Panc1 (cell line): ENCODE results near the gene TMC4. TPM values are rescaled to one million over a fixed set of nuclear protein-coding genes. Genes with fewer than 3 reads are reported as not detected.

Experiments used
- ATAC-seq: fragments of 200-7000 bp; cut with Tn5 transposase; 2 replicates; pipeline ENCODE4 v1.9.1; 2020; ENCODE audit warnings: mild to moderate bottlenecking, moderate library complexity
- BruUV-seq: library from RNA; stranded (reverse); fragments of 400-500 nt; replicated peaks from 2 replicates; lab custom pipeline; 2021; lab: Mats Ljungman, UMichigan
- CTCF ChIA-PET: fragments of 300-600 bp; sonication (Branson Sonifier 250); formaldehyde crosslinking; loops from one replicate; lab custom pipeline; 2022; ENCODE audit warnings: antibody characterized with exemption; lab: Charles Lee
- POLR2A ChIA-PET: fragments of 300-600 bp; sonication (Branson Sonifier 250); formaldehyde crosslinking; loops from one replicate; lab custom pipeline; 2022; ENCODE audit warnings: antibody characterized with exemption; lab: Charles Lee
- DNase-seq: peaks from one replicate; pipeline ENCODE4 v3.0.0-alpha.2; 2010; ENCODE audit warnings: low read depth, low spot score
- H3K27ac ChIP-seq: 2 replicates; pipeline ENCODE4 v1.5.1; 2011; ENCODE audit warnings: mild to moderate bottlenecking, low read length, inconsistent platforms
- H3K27me3 ChIP-seq: fragments of 200-500 bp; sonication (Bioruptor generic); 2 replicates; pipeline ENCODE4 v1.6.0; 2014; ENCODE audit warnings: low read length, inconsistent platforms; ENCODE audit not compliant: control insufficient read depth, insufficient read depth
- H3K36me3 ChIP-seq: fragments of 200-500 bp; sonication (Bioruptor generic); 2 replicates; pipeline ENCODE4 v1.5.1; 2014; ENCODE audit warnings: inconsistent platforms, mild to moderate bottlenecking, low read length, moderate library complexity; ENCODE audit not compliant: control insufficient read depth, insufficient read depth
- H3K4me1 ChIP-seq: 2 replicates; pipeline ENCODE4 v1.5.1; 2011; ENCODE audit warnings: inconsistent platforms, mild to moderate bottlenecking, low read length, moderate library complexity; ENCODE audit not compliant: control insufficient read depth, insufficient read depth
- H3K4me3 ChIP-seq, 2 experiments: 2 replicates each; pipeline ENCODE4 v1.5.1; 2011 to 2012; ENCODE audit warnings: low read depth in 2 of 2, low read length in 2 of 2, mild to moderate bottlenecking in 2 of 2, inconsistent platforms in 1 of 2, moderate library complexity in 1 of 2
- H3K9me3 ChIP-seq: fragments of 200-500 bp; sonication (Bioruptor generic); 2 replicates; pipeline ENCODE4 v1.5.1; 2014; ENCODE audit warnings: low read depth, mild to moderate bottlenecking, inconsistent platforms, low read length, moderate library complexity; ENCODE audit not compliant: control insufficient read depth, insufficient read depth
- POLR2AphosphoS5 ChIP-seq: IDR thresholded peaks from 2 replicates; pipeline ENCODE4 v1.6.1; 2012; ENCODE audit warnings: mild to moderate bottlenecking, low read depth, low read length, moderate library complexity
- SIN3A ChIP-seq: IDR thresholded peaks from 2 replicates; pipeline ENCODE4 v1.6.1; 2012; ENCODE audit warnings: low read depth, mild to moderate bottlenecking, low read length, moderate library complexity, borderline replicate concordance; ENCODE audit not compliant: insufficient read depth
- TCF7L2 ChIP-seq: IDR thresholded peaks from 2 replicates; pipeline ENCODE4 v1.6.1; 2011; ENCODE audit warnings: mild to moderate bottlenecking, low read depth, low read length, inconsistent platforms
- in situ Hi-C: cut with HindIII; loops from 2 replicates; pipeline ENCODE4 v1.10.0; 2016; ENCODE audit warnings: low sequenced_read_pairs, low pct_unique_long_range_greater_than_20kb
- intact Hi-C: fragments of 100-400 bp; cut with micrococcal nuclease; formaldehyde crosslinking; loops from one replicate; pipeline ENCODE4 v1.10.0; 2022; ENCODE audit not compliant: unreplicated experiment
- total RNA-seq: library from RNA; stranded (reverse); gene quantifications from one replicate; pipeline ENCODE4 v1.2.1, GENCODE V29; 2021; ENCODE audit not compliant: unreplicated experiment
- TF ChIP-seq, protein P1 (sequence below), 2 experiments: IDR thresholded peaks; 2 replicates each; pipeline ENCODE4 v1.6.1; 2011 to 2012; ENCODE audit warnings: low read depth in 2 of 2, control low read depth in 1 of 2, low read length in 1 of 2, mild to moderate bottlenecking in 1 of 2, moderate library complexity in 1 of 2; ENCODE audit not compliant: insufficient read depth in 1 of 2
- TF ChIP-seq, protein P2 (sequence below): fragments of 450-650 bp; IDR thresholded peaks from 2 replicates; pipeline ENCODE4 v1.5.1; 2017; ENCODE audit warnings: mild to moderate bottlenecking

Gene TMC4
- total RNA-seq, 1 experiment from 2014 or later, result 5.1 TPM

DNA sequence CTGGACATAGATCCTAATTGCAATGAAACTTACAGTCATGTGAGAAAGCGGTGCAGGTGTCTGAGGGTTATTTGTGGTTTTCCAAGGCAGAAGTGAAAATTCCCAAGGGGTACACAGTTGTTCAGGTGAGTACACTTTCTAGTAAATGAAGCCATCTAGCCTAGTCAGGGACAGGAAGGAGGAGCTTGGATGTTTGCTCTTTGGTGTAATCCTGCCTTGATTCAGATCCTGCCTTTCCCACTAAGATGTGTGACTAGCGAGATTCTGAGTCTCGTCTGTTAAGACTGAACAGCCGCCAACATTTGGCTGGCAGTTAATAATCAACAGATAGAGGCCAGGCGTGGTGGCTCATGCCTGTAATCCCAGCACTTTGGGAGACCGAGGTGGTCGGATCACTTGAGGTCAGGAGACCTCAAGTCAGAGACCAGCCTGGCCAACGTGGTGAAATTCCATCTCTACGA, 30.2 kb upstream of the TMC4 start:
- TF ChIP-seq POLR2AphosphoS5 (no peak), SIN3A (no peak), TCF7L2 (no peak)
- TF ChIP-seq, protein P1, sequence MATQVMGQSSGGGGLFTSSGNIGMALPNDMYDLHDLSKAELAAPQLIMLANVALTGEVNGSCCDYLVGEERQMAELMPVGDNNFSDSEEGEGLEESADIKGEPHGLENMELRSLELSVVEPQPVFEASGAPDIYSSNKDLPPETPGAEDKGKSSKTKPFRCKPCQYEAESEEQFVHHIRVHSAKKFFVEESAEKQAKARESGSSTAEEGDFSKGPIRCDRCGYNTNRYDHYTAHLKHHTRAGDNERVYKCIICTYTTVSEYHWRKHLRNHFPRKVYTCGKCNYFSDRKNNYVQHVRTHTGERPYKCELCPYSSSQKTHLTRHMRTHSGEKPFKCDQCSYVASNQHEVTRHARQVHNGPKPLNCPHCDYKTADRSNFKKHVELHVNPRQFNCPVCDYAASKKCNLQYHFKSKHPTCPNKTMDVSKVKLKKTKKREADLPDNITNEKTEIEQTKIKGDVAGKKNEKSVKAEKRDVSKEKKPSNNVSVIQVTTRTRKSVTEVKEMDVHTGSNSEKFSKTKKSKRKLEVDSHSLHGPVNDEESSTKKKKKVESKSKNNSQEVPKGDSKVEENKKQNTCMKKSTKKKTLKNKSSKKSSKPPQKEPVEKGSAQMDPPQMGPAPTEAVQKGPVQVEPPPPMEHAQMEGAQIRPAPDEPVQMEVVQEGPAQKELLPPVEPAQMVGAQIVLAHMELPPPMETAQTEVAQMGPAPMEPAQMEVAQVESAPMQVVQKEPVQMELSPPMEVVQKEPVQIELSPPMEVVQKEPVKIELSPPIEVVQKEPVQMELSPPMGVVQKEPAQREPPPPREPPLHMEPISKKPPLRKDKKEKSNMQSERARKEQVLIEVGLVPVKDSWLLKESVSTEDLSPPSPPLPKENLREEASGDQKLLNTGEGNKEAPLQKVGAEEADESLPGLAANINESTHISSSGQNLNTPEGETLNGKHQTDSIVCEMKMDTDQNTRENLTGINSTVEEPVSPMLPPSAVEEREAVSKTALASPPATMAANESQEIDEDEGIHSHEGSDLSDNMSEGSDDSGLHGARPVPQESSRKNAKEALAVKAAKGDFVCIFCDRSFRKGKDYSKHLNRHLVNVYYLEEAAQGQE (IDR thresholded peaks at IDR 0.05; ENCODE audit: insufficient read depth in 1 of 2, low read depth in 2 of 2, low read length in 1 of 2), result no peak
- TF ChIP-seq, protein P2, sequence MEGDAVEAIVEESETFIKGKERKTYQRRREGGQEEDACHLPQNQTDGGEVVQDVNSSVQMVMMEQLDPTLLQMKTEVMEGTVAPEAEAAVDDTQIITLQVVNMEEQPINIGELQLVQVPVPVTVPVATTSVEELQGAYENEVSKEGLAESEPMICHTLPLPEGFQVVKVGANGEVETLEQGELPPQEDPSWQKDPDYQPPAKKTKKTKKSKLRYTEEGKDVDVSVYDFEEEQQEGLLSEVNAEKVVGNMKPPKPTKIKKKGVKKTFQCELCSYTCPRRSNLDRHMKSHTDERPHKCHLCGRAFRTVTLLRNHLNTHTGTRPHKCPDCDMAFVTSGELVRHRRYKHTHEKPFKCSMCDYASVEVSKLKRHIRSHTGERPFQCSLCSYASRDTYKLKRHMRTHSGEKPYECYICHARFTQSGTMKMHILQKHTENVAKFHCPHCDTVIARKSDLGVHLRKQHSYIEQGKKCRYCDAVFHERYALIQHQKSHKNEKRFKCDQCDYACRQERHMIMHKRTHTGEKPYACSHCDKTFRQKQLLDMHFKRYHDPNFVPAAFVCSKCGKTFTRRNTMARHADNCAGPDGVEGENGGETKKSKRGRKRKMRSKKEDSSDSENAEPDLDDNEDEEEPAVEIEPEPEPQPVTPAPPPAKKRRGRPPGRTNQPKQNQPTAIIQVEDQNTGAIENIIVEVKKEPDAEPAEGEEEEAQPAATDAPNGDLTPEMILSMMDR, result no peak
- in situ Hi-C loops, result no loop called here
- Histone ChIP-seq H3K4me1 (peaks cover 64% of the 10 kb centered on the region), H3K27ac (peak overlapping the region; percentile 95), H3K27me3 (no peaks in the 10 kb centered on the region), H3K4me3 (peak overlapping the region; percentile 69 to 96), H3K36me3 (peaks cover 44% of the 10 kb centered on the region), H3K9me3 (no peaks in the 10 kb centered on the region)
- CTCF ChIA-PET, result no interaction called here
- BruUV-seq, result no TSS peak
- DNase-seq (no peak), ATAC-seq (no peak)
- intact Hi-C loops, result no loop called here
- POLR2A ChIA-PET, result interaction anchor here (0.6 kb wide), 1 partner anchor 16 kb away, joined by 3 read pairs; no protein-coding TSS in a partner anchor

DNA sequence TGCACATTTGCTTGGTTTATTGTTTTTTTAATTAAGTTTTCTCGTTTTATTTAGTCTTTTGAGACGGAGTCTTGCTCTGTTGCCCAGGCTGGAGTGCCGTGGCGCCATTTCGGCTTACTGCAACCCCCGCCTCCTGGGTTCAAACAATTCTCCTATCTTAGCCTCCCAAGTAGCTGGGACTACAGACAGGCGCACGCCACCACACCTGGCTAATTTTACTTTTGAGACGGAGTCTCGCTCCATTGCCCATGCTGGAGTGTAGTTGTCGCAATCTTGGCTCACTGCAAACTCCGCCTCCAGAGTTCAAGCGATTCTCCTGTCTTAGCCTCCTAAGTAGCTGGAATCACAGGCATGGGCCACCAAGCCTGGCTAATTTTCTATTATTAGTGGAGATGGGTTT, 29.0 kb upstream of the TMC4 start:
- Histone ChIP-seq H3K9me3 (no peaks in the 10 kb centered on the region), H3K27me3 (no peaks in the 10 kb centered on the region), H3K36me3 (peaks cover 42% of the 10 kb centered on the region), H3K27ac (peak overlapping the region; percentile 95), H3K4me1 (peaks cover 52% of the 10 kb centered on the region), H3K4me3 (peak overlapping the region; percentile 69 to 96)
- in situ Hi-C loops (no loop called here), intact Hi-C loops (no loop called here)
- no TSS peak for BruUV-seq
- CTCF ChIA-PET, result no interaction called here
- POLR2A ChIA-PET, result no interaction called here
- ATAC-seq (no peak), DNase-seq (no peak)
- TF ChIP-seq TCF7L2, result no peak
- TF ChIP-seq, protein P2, result no peak
- TF ChIP-seq, protein P1 (IDR thresholded peaks at IDR 0.05; ENCODE audit: insufficient read depth in 1 of 2, low read depth in 2 of 2, low read length in 1 of 2), result no peak
- TF ChIP-seq POLR2AphosphoS5, result no peak
- no peak for TF ChIP-seq SIN3A
